ENCODE measurements around the gene SPCS2. TPM values are rescaled to one million over a fixed set of nuclear protein-coding genes. Genes with fewer than 3 reads are reported as not detected.

The SPCS2 gene
- polyA plus RNA-seq, 2 of the 4 experiments (the other 2 are of a cell fraction): 233 to 391 TPM

- H3K4me3 ChIP-seq: no peak overlapping the region
- ChIA-PET POLR2A (no interaction called here), CTCF (interaction anchor here (1.1 to 1.5 kb wide), 2 partner anchors 25 to 224 kb away, joined by 3 to 5 read pairs; no protein-coding TSS in a partner anchor)
- ATAC-seq: no peak
- DNase-seq (ENCODE audit: low read depth in 1 of 2, low spot score in 1 of 2): no peak
- TF ChIP-seq NPAS2 (CRISPR knock-in tag; IDR thresholded peaks at IDR 0.05; ENCODE audit: borderline replicate concordance): no peak
- no peak for TF ChIP-seq ZC3H11A (IDR thresholded peaks at IDR 0.05)
- no peak for TF ChIP-seq HES2 (IDR thresholded peaks at IDR 0.05)
- no peak for TF ChIP-seq HOXA7 (CRISPR knock-in tag; IDR thresholded peaks at IDR 0.05)
- TF ChIP-seq GATA3 (IDR thresholded peaks at IDR 0.05; ENCODE audit: borderline replicate concordance): no peak
- no peak for TF ChIP-seq HOXB13 (CRISPR knock-in tag; IDR thresholded peaks at IDR 0.05; ENCODE audit: low read depth)
- TF ChIP-seq PBX3 (IDR thresholded peaks at IDR 0.05): no peak
- no peak for TF ChIP-seq FOSB (CRISPR knock-in tag; IDR thresholded peaks at IDR 0.05)
- no peak for TF ChIP-seq ZFP36 (IDR thresholded peaks at IDR 0.05; ENCODE audit: borderline replicate concordance, partially characterized antibody)
- TF ChIP-seq MYC (IDR thresholded peaks at IDR 0.05; ENCODE audit: borderline replicate concordance, low read length): no peak
- TF ChIP-seq, protein P1, sequence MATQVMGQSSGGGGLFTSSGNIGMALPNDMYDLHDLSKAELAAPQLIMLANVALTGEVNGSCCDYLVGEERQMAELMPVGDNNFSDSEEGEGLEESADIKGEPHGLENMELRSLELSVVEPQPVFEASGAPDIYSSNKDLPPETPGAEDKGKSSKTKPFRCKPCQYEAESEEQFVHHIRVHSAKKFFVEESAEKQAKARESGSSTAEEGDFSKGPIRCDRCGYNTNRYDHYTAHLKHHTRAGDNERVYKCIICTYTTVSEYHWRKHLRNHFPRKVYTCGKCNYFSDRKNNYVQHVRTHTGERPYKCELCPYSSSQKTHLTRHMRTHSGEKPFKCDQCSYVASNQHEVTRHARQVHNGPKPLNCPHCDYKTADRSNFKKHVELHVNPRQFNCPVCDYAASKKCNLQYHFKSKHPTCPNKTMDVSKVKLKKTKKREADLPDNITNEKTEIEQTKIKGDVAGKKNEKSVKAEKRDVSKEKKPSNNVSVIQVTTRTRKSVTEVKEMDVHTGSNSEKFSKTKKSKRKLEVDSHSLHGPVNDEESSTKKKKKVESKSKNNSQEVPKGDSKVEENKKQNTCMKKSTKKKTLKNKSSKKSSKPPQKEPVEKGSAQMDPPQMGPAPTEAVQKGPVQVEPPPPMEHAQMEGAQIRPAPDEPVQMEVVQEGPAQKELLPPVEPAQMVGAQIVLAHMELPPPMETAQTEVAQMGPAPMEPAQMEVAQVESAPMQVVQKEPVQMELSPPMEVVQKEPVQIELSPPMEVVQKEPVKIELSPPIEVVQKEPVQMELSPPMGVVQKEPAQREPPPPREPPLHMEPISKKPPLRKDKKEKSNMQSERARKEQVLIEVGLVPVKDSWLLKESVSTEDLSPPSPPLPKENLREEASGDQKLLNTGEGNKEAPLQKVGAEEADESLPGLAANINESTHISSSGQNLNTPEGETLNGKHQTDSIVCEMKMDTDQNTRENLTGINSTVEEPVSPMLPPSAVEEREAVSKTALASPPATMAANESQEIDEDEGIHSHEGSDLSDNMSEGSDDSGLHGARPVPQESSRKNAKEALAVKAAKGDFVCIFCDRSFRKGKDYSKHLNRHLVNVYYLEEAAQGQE (IDR thresholded peaks at IDR 0.05): no peak
- TF ChIP-seq RNF2 (IDR thresholded peaks at IDR 0.05; ENCODE audit: borderline replicate concordance, low read depth): no peak
- no peak for TF ChIP-seq EHMT2 (IDR thresholded peaks at IDR 0.05; ENCODE audit: low read depth)
- no peak for TF ChIP-seq RCOR1 (IDR thresholded peaks at IDR 0.05; ENCODE audit: low read depth, low read length)
- TF ChIP-seq CHD4 (IDR thresholded peaks at IDR 0.05; ENCODE audit: borderline replicate concordance): no peak
- TF ChIP-seq, protein P2, sequence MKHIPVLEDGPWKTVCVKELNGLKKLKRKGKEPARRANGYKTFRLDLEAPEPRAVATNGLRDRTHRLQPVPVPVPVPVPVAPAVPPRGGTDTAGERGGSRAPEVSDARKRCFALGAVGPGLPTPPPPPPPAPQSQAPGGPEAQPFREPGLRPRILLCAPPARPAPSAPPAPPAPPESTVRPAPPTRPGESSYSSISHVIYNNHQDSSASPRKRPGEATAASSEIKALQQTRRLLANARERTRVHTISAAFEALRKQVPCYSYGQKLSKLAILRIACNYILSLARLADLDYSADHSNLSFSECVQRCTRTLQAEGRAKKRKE (CRISPR knock-in tag; IDR thresholded peaks at IDR 0.05; ENCODE audit: low read depth): no peak
- no peak for TF ChIP-seq NFE2L2 (conservative IDR thresholded peaks at IDR 0.05; ENCODE audit: low read length)
- no peak for TF ChIP-seq HMGXB4 (CRISPR knock-in tag; IDR thresholded peaks at IDR 0.05; ENCODE audit: borderline replicate concordance)
- no peak for TF ChIP-seq KDM5A (IDR thresholded peaks at IDR 0.05)
- no peak overlapping the region for H3K27ac ChIP-seq
- 85% methylated on average over 3 of the region's 3 CpGs for WGBS (ENCODE audit: missing lambda C conversion rate)
- H3K4me1 ChIP-seq: no peaks in the 10 kb centered on the region
- FAIRE-seq: no peak
- H3K4me2 ChIP-seq: no peak overlapping the region
- H3K9me3 ChIP-seq: peaks cover 15% of the 10 kb centered on the region
These were observed 43.7 kb upstream of the SPCS2 start for GRCh38 chr11:74905326-74905725.

GRCh38 chr11:74909385-74909784, 39.7 kb upstream of the SPCS2 start:
- ChIA-PET POLR2A (no interaction called here), CTCF (interaction anchor here (0.6 to 3.6 kb wide), 7 partner anchors 9 to 340 kb away, joined by 3 to 16 read pairs (median 3); no protein-coding TSS in a partner anchor)
- no peak overlapping the region for H3K4me2 ChIP-seq
- ATAC-seq (no peak), DNase-seq (ENCODE audit: low read depth in 1 of 2, low spot score in 1 of 2) (no peak), FAIRE-seq (no peak)
- H3K27ac ChIP-seq: no peak overlapping the region
- no peak overlapping the region for H3K4me3 ChIP-seq
- WGBS (ENCODE audit: missing lambda C conversion rate): 76% methylated on average over 4 of the region's 4 CpGs
- H3K4me1 ChIP-seq: no peaks in the 10 kb centered on the region
- no peaks in the 10 kb centered on the region for H3K9me3 ChIP-seq
- TF ChIP-seq ESRRA (IDR thresholded peaks at IDR 0.05; ENCODE audit: borderline replicate concordance, low read length) (no peak), EP300 (IDR thresholded peaks at IDR 0.05) (no peak), SMC3 (IDR thresholded peaks at IDR 0.05) (no peak), HOXA7 (CRISPR knock-in tag; IDR thresholded peaks at IDR 0.05) (no peak), CHD2 (IDR thresholded peaks at IDR 0.05; ENCODE audit: low read length, partially characterized antibody) (no peak), HEYL (CRISPR knock-in tag; IDR thresholded peaks at IDR 0.05) (no peak), PBX3 (IDR thresholded peaks at IDR 0.05) (no peak), CHD4 (IDR thresholded peaks at IDR 0.05; ENCODE audit: borderline replicate concordance) (no peak), NR3C1 (IDR thresholded peaks at IDR 0.05) (no peak), USF2 (IDR thresholded peaks at IDR 0.05) (no peak), TFCP2L1 (CRISPR knock-in tag; IDR thresholded peaks at IDR 0.05) (no peak), HOXB5 (CRISPR knock-in tag; IDR thresholded peaks at IDR 0.05) (no peak)
